ENCODE data around the gene SHPK.

GRCh38 chr17:3669548-3669947, 33.5 kb upstream of the SHPK start:
- TF ChIP-seq CTCF (IDR thresholded peaks at IDR 0.05; ENCODE audit: low read length) (no peak), EZH2 (IDR thresholded peaks at IDR 0.05; ENCODE audit: borderline replicate concordance, low read length) (no peak)

Measured in OCI-LY1 (cell line).